DOHH2 (cell line): Measurements from ENCODE around the gene CLEC18C.
"Not testable (repeated sequence)": the region's sequence is repeated elsewhere in the genome, so short reads cannot be mapped to it uniquely, and the experiment has no call there.

Experiments
- CTCF ChIP-seq: fragments of 200-600 bp; sonication (generic); IDR thresholded peaks from one replicate; pipeline ENCODE4 v1.5.1; 2014; ENCODE audit warnings: antibody characterized with exemption, mild to moderate bottlenecking, low read depth, low read length; ENCODE audit not compliant: poor library complexity, severe bottlenecking
- EZH2phosphoT487 ChIP-seq: fragments of 200-600 bp; sonication (generic); IDR thresholded peaks from 2 replicates; pipeline ENCODE4 v1.6.1; 2017; ENCODE audit warnings: borderline replicate concordance, mild to moderate bottlenecking, antibody characterized with exemption, low read length, moderate library complexity, mixed read lengths

GRCh38 chr16:70199170-70199569 lies 25.6 kb downstream of the CLEC18C start:
- TF ChIP-seq CTCF, EZH2phosphoT487: not testable (repeated sequence)
